A204.1 (cell line): ENCODE results near the gene SOBP.

Source experiments
- FAIRE-seq: peaks from 2 replicates; lab custom pipeline; 2012; peaks lifted over from hg19 to GRCh38; lab: Jason Lieb, UNC

The SOBP gene

DNA sequence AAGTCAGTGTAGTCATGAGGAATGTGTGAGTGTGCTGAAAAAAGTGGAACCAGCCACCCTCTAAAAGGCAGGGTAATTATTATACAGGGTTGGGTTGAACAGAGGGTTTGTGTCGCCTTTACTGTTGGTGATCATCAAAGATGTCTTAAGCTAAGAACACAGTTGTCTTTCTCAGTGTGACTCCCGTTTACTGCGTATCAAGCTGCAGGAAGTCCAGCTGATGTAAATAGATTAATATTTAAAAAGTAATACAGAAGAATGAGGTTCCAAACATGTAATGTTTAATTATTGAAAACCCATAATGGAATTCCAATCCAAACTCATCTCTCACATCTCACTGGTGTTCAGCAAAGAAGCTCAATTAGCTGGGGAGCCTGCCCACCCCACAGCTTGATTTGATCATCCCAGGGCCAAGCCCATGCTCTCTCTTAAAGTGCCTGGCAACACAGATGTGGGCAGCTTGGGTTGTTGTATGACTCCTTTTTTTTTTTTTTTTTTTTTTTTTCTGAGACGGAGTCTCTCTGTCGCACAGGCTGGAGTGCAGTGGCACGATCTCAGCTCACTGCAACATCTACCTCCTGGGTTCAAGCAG lies 127.5 kb downstream of the SOBP start:
- no peak for FAIRE-seq

DNA sequence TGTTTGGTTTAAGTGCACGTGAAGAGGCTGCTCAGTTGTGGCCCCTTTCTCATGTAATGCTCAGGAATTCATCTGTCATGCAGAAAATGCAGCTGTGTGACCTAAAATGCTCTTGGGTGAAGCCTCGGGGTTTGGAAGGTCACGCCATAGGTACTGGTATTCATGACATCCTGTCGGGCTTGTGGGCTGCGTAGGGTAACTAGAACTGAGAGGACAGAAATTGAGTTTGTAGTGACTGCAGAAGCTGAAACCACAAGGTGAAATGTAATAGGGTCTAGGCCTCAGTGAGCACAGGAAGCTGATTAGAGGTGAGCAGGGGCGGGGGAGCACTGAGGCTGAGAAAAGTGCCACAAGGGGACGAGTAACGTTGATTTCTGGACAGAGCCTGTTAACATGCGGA lies 128.8 kb downstream of the SOBP start:
- FAIRE-seq: no peak

DNA sequence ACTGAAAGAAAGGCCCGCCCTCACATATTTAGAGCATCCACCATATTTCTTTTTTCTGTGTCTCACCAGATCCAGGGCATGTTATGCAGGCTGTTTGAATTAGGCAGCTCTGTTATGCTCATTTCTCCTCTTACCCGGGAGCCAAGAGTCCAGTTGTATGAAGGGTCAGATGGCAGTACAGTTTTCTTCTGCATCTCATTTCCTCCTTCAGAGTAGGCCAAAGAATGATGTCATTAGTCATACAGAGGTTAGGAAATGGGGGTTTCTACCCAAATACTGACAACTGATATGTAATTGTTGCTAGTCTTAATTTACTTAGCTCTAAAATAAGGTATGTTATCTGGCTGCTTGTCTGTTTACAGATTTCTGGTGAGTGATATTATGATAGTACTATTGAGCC lies 130.8 kb downstream of the SOBP start:
- no peak for FAIRE-seq

DNA sequence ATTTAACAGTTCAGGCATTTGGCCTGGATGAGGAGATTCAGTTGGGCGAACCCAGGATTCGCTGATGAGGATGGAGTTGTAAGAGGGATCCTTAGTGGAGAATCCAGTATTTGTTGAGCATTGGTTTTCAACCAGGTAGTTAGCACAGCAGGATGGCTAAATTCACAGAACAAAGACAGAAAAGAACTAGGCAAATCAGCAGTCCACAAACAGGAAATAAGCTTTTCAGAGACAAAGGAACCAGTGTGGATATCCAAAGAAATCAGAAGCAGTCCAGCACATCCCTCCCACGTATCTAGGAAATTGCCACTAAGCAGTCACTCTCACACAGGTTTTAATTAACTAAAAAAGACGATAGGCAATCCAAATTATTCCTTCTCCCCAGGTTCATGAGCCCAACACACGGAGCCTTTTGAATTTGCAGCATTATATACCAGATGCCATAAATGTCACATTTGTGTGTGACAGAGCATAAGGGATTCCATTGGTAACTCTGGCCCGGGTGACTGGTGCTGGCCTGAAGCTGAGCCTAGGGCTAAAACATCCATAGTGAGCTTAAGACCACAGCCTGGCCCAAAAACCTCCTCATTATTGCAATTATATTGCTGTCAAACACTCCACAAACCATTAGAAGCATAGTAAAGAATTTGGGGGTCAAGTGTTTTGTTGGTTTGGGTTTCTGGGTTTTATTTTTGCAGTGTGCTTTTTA lies 131.5 kb downstream of the SOBP start:
- FAIRE-seq: no peak

DNA sequence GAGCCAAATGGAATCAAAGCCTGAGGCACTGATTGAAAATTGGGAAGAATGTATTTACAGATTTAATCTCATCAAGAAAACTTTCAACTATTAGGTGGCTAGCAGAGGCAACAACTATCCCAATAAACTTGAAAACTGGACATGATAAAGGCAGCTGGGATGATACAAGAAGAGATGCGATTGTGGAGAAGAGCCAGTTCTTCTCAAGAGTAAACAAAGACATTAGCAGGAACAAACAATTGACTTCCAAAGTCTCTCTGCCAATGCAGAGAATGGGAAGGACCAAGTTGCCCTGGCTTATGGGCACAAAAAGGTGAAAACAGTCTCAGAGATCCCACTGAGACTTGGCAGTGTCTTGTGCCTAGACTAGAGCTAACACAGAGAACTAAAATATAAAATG lies 132.4 kb downstream of the SOBP start:
- no peak for FAIRE-seq

DNA sequence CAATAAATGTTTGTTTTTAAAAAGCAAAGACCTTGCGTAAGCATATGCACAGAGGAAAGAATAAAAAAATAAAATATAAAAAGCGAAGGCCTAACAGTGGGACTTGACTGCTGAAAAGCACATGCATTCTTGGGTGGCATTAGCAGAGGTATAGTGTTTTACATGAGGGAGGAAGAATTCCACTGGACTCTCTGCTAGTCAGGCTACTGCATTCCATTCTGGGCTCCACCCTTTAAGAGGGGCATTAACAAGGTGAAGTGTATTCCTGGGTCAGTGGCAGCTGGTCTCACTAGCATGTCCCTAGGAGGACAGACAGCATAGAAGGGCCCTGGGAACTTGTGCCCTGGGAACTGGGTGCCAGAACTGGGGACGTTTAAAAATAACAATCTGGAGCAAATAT lies 134.1 kb downstream of the SOBP start:
- FAIRE-seq: no peak

DNA sequence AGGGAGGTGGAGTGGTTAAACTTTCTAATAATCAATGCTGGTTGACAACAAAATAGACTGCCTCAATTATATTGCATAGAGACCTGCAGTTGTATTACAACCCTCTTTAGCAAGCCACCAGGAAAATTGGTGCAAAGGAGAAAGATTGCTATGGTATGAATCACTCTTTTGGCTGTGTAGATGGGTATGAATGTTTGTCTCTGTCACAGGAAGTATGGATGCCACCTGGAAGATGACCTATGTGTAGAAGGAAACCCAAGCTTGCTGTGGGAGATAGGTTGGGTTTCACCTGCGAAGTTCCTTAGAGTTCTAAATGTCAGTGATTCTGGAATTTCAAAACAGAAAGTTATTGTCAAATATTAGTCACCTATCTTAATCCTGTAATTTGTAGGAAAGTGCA lies 134.6 kb downstream of the SOBP start:
- FAIRE-seq: no peak

DNA sequence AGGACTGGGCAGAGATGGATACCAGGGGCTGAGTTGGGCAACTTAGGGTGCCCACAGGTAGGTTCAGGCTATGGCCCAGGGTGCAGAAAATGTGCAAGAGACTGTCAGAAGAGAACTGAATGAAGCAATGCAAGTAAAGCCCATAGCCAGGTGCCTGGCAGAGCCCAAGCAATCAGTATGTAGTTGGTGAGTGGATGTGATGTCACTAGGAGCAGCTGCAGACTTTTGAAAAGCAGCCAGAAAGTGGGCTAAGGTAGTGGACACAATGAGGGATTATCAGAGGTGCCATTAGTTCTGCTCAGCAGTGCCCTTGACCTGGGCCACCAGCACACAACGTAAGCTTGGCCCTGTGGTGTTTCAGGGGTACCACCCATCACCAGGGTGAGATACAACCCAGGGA lies 135.3 kb downstream of the SOBP start:
- FAIRE-seq: no peak

DNA sequence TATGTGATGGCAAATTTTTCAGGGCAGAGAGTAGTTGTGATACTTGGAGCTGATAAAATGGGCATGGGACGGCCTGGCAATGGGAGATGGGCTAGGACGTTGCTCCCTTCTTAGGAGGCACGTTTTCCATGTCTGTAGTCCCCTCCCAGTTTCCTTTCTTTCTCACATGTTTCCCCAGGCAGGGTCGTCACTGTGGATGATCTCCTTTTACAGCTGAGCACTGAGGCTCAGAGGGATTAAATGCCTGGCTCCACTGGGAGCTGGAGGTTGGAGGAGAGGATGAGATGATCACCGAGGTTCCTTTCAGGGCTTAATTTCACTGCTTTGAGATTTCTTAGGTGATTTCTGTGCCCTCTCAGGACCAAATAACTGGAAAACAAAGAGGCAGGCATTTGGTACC lies 136.7 kb downstream of the SOBP start:
- FAIRE-seq: no peak

DNA sequence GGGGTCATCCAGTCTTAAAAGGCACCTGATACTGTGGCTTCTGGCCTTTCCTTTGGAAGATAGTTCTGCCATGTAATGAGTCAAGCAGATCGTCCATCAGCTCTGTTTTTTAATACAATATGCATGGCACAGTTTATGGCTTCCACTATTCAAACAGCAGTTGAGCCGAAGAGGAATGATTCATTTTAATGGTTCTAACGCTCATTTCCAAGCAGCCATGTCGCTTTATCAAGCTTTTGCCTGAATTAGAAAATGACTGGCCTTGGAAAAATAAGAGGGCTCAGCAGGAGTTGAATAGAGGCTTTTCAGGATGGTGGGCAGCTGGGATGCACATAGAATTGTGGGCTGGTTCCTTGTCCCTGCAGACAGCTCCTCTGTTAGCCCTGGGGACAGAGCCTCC lies 138.1 kb downstream of the SOBP start:
- no peak for FAIRE-seq

DNA sequence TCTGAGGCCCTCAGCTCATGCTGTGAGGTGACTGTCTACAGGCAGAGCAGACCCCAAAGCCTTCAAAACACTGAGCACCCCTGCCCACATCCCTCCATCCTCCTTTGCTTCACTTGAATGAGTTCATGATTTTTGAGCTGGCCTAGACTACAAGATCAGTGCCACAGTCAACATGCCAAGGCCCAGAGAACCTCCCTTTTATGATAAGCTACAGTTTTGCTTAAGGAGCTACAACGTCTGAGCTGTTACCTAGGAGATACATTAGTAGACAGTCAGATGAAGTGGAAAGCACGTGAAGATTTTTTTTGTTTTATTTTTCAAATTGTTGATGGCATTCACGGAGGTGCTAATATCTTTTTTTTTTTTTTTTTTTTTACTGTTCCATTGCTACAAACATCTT lies 139.0 kb downstream of the SOBP start:
- FAIRE-seq: no peak

DNA sequence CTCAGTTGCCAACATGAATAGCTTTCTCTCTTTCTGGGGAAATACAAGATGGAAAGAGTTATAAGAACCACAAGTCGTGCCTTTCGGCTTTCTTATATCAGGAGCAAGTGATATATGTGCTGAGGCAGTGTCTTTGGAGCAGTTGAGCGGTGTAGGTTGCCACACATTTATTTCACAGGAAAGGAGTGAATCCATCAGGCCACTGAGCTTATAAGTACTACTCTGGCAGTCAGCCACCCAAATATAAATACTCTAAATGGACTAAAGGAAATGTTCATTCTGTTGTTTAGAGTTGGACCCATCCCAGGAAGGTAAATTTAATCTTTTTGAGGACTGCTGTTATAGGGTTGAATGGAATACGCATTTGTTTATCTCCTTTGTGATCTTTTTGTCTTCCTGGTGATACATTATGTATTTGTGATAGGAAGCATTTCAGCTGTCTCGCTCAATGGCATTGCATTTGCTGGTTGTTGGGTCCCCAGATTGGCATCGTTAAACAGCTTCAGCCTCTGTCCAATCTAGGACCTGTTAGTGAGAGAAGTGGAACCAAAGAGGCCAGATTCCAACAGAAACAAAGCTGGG lies 139.7 kb downstream of the SOBP start:
- no peak for FAIRE-seq

DNA sequence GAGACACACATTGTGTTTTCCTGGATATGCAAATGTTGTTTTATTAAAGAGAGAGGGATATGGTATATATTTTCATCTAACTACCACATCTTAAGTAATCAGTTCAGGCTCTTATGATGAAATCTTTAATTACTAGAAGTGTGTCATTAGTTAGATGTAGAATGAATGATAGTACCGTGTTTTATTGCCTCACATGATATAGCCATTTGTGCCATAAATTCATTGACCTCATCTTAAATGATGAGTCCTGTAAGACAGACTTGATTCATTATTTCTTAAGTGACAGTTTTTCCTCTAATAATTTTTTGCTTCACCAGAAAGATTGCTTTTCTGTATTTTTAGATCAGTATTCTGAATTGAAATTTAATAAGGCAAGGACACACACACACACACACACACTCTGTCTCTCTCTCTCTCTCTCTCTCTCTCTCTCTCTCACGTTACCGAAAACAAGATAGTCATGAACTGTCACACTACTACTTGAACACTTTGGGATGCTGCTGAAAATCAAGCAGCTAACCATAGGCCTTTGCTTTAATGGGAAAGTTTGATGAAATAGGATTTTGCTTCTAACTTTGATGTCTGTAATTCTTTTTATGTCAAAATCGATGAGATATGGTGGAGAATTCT lies 140.5 kb downstream of the SOBP start:
- FAIRE-seq: no peak

DNA sequence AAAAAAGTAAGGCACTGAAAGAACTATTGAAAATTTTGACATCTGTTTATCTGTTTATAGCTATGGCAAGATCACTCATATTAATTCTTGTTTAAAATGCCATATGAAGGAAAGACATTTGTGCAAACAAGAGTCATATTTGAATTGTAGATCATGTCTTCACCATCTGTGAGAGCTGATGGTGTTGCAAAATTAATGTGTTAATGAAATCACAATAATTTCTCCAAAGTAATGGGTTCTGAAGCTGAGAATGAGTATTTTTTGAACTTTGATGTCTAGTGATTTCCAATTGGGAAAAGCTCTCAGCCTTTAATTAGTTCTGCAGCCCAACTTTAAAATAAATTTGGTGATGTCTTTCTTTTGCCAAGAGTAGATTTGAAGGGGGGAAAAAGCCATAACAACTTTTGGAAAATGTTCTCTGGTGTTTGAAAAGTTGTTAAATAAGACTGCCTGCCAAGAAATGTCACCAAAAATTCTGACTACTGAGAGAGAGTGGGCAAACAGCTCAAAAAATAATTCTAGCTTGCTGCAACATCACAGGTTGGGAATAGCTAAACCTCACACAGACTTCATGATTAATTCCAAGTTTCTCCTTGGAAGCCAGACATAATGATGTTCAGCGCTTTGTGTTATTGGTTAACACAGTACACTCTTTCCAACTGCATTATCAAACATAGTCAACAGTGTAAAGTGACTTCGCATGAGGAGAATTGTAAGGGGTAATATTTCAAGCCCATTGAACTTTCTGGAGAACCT lies 142.6 kb downstream of the SOBP start:
- no peak for FAIRE-seq

DNA sequence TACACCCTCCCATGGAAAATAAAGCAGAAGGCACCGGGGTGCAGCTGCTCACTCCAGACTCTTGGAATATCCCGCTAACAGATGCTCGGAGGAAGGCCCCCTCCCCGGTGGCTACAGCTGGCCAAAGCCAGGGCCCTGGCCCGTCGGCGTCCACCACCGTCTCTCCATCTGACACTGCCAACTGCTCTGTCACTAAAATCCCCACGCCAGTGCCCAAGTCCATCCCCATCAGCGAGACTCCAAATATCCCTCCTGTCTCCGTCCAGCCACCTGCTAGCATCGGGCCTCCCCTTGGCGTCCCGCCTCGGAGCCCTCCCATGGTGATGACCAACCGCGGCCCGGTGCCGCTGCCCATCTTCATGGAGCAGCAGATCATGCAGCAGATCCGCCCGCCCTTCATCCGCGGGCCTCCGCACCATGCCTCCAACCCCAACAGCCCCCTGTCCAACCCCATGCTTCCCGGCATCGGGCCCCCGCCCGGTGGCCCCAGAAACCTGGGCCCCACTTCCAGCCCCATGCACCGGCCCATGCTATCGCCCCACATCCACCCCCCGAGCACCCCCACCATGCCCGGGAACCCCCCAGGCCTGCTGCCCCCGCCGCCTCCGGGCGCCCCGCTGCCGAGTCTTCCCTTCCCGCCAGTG lies 143.9 kb downstream of the SOBP start:
- no peak for FAIRE-seq

DNA sequence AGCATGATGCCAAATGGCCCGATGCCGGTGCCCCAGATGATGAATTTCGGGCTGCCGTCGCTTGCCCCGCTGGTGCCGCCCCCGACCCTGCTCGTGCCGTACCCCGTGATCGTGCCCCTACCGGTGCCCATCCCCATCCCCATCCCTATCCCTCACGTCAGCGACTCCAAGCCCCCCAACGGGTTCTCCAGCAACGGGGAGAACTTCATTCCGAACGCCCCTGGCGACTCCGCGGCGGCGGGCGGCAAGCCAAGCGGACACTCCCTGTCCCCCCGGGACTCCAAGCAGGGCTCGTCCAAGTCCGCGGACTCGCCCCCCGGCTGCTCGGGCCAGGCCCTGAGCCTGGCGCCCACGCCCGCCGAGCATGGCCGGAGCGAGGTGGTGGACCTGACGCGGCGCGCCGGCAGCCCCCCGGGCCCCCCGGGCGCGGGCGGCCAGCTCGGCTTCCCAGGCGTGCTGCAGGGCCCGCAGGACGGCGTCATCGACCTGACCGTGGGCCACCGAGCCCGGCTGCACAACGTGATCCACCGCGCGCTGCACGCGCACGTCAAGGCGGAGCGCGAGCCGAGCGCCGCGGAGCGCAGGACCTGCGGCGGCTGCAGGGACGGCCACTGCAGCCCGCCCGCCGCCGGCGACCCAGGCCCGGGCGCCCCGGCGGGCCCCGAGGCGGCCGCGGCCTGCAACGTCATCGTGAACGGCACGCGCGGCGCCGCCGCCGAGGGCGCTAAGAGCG lies 144.6 kb downstream of the SOBP start:
- no peak for FAIRE-seq

DNA sequence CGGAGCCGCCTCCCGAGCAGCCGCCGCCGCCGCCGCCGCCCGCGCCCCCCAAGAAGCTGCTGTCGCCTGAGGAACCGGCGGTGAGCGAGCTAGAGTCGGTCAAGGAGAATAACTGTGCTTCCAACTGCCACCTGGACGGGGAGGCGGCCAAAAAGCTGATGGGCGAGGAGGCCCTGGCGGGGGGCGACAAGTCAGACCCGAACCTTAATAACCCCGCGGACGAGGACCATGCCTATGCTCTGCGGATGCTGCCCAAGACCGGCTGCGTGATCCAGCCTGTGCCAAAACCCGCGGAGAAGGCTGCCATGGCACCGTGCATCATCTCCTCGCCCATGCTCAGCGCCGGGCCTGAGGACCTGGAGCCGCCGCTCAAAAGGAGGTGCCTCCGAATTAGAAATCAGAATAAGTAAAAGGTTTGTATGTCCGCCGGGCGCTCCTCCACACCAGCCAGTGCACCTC lies 145.2 kb downstream of the SOBP start:
- FAIRE-seq: no peak

DNA sequence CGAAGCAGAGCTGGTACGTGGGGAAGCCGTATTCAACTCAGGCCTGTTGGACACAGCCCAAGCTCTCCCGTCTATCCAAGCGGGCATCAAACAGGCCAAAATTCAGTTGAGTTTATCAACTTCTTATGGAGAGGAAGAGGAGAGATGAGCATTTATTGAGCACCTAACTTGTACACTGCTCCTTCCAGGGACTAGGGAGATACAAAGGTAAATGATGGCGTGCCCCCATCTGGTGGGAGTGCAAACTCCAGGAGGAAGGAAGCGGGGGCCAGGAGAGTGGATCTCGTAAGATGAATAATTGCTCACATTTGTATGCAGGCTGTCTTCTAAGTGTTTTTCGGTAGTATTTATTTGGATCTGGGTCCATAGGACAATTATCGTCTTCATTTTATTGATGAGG lies 146.6 kb downstream of the SOBP start:
- no peak for FAIRE-seq

DNA sequence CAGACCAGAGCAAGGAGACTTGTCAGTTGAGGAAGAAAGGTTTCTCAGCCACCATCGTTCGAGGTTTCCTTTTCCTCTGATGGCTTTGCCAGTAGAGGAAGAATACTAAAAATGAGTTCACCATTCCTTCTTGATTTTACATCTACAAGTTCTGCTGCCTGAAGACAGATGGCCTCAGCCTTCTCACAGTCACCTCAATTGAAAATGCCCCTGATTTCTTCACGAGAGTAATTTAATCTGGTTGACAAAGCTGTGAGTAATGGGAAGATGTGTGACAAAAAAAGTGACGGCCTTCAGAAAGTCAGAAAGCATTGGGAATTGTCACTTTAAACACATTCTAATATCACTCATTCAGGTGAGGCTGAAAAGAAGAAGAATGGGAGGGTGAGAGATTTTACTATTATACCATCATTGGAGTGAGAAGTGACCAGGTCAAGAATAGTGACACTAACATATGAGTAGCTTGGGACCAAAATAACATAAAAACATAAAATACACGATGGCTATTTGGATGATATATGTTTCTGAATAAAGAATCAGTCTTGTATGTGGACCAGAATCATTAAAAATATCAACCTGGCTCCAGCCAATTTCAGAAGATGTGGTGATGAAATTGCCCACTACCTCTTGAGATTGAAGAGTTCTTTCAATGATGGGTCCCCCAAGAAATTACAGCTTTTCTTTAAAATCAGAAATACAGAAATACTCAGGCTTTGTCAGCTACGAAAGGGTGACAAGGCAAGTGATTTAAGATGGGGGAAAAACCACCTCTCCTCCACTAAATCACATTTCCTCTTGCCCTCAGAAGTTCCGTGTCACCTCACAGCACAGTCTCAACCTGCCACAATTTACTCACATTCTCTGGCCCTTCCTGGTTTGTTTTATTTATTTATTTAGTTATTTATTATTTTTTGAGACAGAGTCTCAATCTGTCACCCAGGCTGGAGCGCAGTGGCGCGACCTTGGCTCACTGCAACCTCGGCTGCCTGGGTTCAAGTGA lies 147.7 kb downstream of the SOBP start:
- FAIRE-seq: no peak

DNA sequence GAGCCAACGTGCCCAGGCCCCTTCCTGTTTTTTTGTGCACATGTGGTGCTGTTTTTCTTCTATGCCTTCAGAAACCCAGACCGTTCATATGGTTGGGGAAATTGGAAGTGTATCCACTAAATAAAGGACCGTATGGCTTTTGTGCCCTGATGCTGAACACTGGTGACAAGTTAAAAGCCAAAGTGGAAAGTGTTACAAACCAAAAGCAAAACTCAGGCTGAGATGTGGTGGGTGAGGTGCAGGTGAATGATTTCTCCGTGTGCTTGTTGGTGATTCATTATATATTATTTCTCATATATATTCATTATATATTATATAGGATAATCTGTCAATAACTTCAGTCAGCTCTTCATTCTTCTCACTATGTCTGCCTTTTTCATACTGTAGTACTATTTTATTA lies 148.6 kb downstream of the SOBP start:
- no peak for FAIRE-seq
